Measurements from ENCODE around the gene HDLBP.

Gene HDLBP

GRCh38 chr2:241215421-241215820, 100.1 kb downstream of the HDLBP start:
- no peak for DNase-seq (ENCODE audit: extremely low read depth in 1 of 2, low read depth in 1 of 2)

GRCh38 chr2:241214766-241215165, 100.7 kb downstream of the HDLBP start:
- DNase-seq (ENCODE audit: extremely low read depth in 1 of 2, low read depth in 1 of 2), result no peak

GRCh38 chr2:241214209-241214608, 101.3 kb downstream of the HDLBP start:
- DNase-seq (ENCODE audit: extremely low read depth in 1 of 2, low read depth in 1 of 2), result no peak

GRCh38 chr2:241213567-241213966, 101.9 kb downstream of the HDLBP start:
- DNase-seq (ENCODE audit: extremely low read depth in 1 of 2, low read depth in 1 of 2), result no peak

- no peak for DNase-seq (ENCODE audit: extremely low read depth in 1 of 2, low read depth in 1 of 2)
These were observed 102.4 kb downstream of the HDLBP start for GRCh38 chr2:241213041-241213440.

GRCh38 chr2:241211276-241211675, 104.2 kb downstream of the HDLBP start:
- DNase-seq (ENCODE audit: extremely low read depth in 1 of 2, low read depth in 1 of 2), result no peak

GRCh38 chr2:241209271-241209670, 106.2 kb downstream of the HDLBP start:
- DNase-seq (ENCODE audit: extremely low read depth in 1 of 2, low read depth in 1 of 2), result no peak

GRCh38 chr2:241208058-241208457, 107.4 kb downstream of the HDLBP start:
- no peak for DNase-seq (ENCODE audit: extremely low read depth in 1 of 2, low read depth in 1 of 2)

- DNase-seq (ENCODE audit: extremely low read depth in 1 of 2, low read depth in 1 of 2), result no peak
These were observed 107.8 kb downstream of the HDLBP start for GRCh38 chr2:241207641-241208040.

GRCh38 chr2:241207151-241207550, 108.3 kb downstream of the HDLBP start:
- no peak for DNase-seq (ENCODE audit: extremely low read depth in 1 of 2, low read depth in 1 of 2)

GRCh38 chr2:241205086-241205485, 110.4 kb downstream of the HDLBP start:
- no peak for DNase-seq (ENCODE audit: extremely low read depth in 1 of 2, low read depth in 1 of 2)

GRCh38 chr2:241204490-241204889, 111.0 kb downstream of the HDLBP start:
- no peak for DNase-seq (ENCODE audit: extremely low read depth in 1 of 2, low read depth in 1 of 2)

GRCh38 chr2:241204010-241204384, 111.5 kb downstream of the HDLBP start:
- no peak for DNase-seq (ENCODE audit: extremely low read depth in 1 of 2, low read depth in 1 of 2)

GRCh38 chr2:241203218-241204009, 112.1 kb downstream of the HDLBP start:
- DNase-seq (ENCODE audit: extremely low read depth in 1 of 2, low read depth in 1 of 2), result no peak

- DNase-seq (ENCODE audit: extremely low read depth in 1 of 2, low read depth in 1 of 2), result no peak
These were observed 112.8 kb downstream of the HDLBP start for GRCh38 chr2:241202681-241203080.

- DNase-seq (ENCODE audit: extremely low read depth in 1 of 2, low read depth in 1 of 2), result no peak
These were observed 113.2 kb downstream of the HDLBP start for GRCh38 chr2:241202268-241202585.

GRCh38 chr2:241201445-241202267, 113.8 kb downstream of the HDLBP start:
- DNase-seq (ENCODE audit: extremely low read depth in 1 of 2, low read depth in 1 of 2), result no peak

- DNase-seq (ENCODE audit: extremely low read depth in 1 of 2, low read depth in 1 of 2), result no peak
These were observed 114.6 kb downstream of the HDLBP start for GRCh38 chr2:241200822-241201395.

- DNase-seq (ENCODE audit: extremely low read depth in 1 of 2, low read depth in 1 of 2), result no peak
These were observed 115.3 kb downstream of the HDLBP start for GRCh38 chr2:241199897-241200821.

GRCh38 chr2:241199286-241199685, 116.2 kb downstream of the HDLBP start:
- DNase-seq (ENCODE audit: extremely low read depth in 1 of 2, low read depth in 1 of 2), result no peak

All from stimulated activated CD8-positive, alpha-beta memory T cell treated with anti-CD3 and anti-CD28 coated beads, Interleukin-7, amount 100 ng/mL, for 48 hours (primary cell).